Measurements from ENCODE around the gene CRELD2. TPM values are rescaled to one million over a fixed set of nuclear protein-coding genes. Genes with fewer than 3 reads are reported as not detected.

Gene CRELD2
- total and polyA plus RNA-seq, 2 of the 8 experiments (the other 6 are each of a cell fraction or from before 2014, with no cell fraction given) = 24.5 to 36.6 TPM

- H3K4me3 ChIP-seq (ENCODE audit: extremely low read depth in 1 of 4, insufficient read depth in 2 of 4, low read depth in 3 of 4, low read length in 4 of 4) = no peak overlapping the region
- no peak overlapping the region for H3K14ac ChIP-seq (ENCODE audit: insufficient read length)
- no peak overlapping the region for H3K9ac ChIP-seq (replicated peaks in 1 of 4; ENCODE audit: extremely low read depth in 1 of 4, low read depth in 3 of 4, low read length in 3 of 4)
- H3K36me3 ChIP-seq (ENCODE audit: control insufficient read depth in 2 of 4, insufficient read depth in 4 of 4, low read length in 3 of 4) = no peaks in the 10 kb centered on the region
- H2BK12ac ChIP-seq (ENCODE audit: low read depth, low read length) = peak overlapping the region; percentile 68; the same call in 1 of the 2 replicates
- no peaks in the 10 kb centered on the region for H3K23me2 ChIP-seq (ENCODE audit: low read depth, low read length)
- peak overlapping the region; percentile 91 for H4K91ac ChIP-seq (replicated peaks; ENCODE audit: insufficient read length, low read length)
- H2AK5ac ChIP-seq (ENCODE audit: low read depth, low read length) = no peak overlapping the region
- no peaks in the 10 kb centered on the region for H3K9me3 ChIP-seq (ENCODE audit: insufficient read depth in 2 of 2, low read depth in 1 of 2, low read length in 1 of 2)
- no peaks in the 10 kb centered on the region for H3K79me1 ChIP-seq (ENCODE audit: low read depth, low read length)
- peak overlapping the region; percentile 83; the same call in 1 of the 2 replicates for H2BK5ac ChIP-seq (ENCODE audit: low read depth, low read length)
- no peak overlapping the region for H2BK15ac ChIP-seq (ENCODE audit: low read length)
- no peaks in the 10 kb centered on the region for H3K27me3 ChIP-seq (replicated peaks in 1 of 4; ENCODE audit: control insufficient read depth in 3 of 4, extremely low read depth in 1 of 4, insufficient read depth in 3 of 4, low read length in 3 of 4)
- FAIRE-seq (no peak), DNase-seq (ENCODE audit: low read depth in 1 of 2, low spot score in 2 of 2) (no peak)
- no peak overlapping the region for H2AFZ ChIP-seq (ENCODE audit: low read length)
- peaks cover 0 to 2% of the 10 kb centered on the region in 2 experiments for H4K20me1 ChIP-seq (replicated peaks in 1 of 2; ENCODE audit: control insufficient read depth in 1 of 2, insufficient read depth in 2 of 2, low read length in 2 of 2)
- no peak overlapping the region for H3K18ac ChIP-seq (ENCODE audit: extremely low read depth, low read length)
- H2BK20ac ChIP-seq (ENCODE audit: low read length) = no peak overlapping the region; the same call in 1 of the 2 replicates
- 96% methylated on average over 4 of the region's 4 CpGs; no CpG with 5 or more reads in 1 of the 2 experiments for WGBS, 2 experiments (ENCODE audit: extremely low coverage in 1 of 2, insufficient coverage in 1 of 2, insufficient read length in 1 of 2, insufficient replicate concordance in 2 of 2, low coverage in 1 of 2, low lambda C conversion rate in 2 of 2, missing lambda C conversion rate in 1 of 2)
- H3K23ac ChIP-seq (ENCODE audit: insufficient read length) = no peak overlapping the region
- no peak overlapping the region for H3K56ac ChIP-seq (replicated peaks; ENCODE audit: insufficient read length, low read depth, low read length)
- ChIA-PET POLR2A (ENCODE audit: partially characterized antibody) (interaction anchor here (0.7 to 1.9 kb wide), 7 partner anchors 8 to 287 kb away, joined by 3 to 10 read pairs (median 4); partner anchors contain the start of gene PIM3), CTCF (ENCODE audit: partially characterized antibody) (interaction anchor here (0.5 to 2.4 kb wide), 7 partner anchors 16 to 543 kb away, joined by 3 to 11 read pairs (median 4); no protein-coding TSS in a partner anchor)
- H2BK120ac ChIP-seq (replicated peaks; ENCODE audit: low read depth, low read length) = no peak overlapping the region
- H3K27ac ChIP-seq (ENCODE audit: low read depth, low read length) = no peak overlapping the region
- H3K4me2 ChIP-seq (ENCODE audit: insufficient read depth in 1 of 2, low read depth in 2 of 2, low read length in 2 of 2) = no peak overlapping the region
- no peak overlapping the region for H4K5ac ChIP-seq (ENCODE audit: insufficient read length, low read depth, low read length)
- H3K4ac ChIP-seq (replicated peaks; ENCODE audit: insufficient read length, low read depth, low read length) = no peak overlapping the region
- H3K79me2 ChIP-seq (ENCODE audit: control insufficient read depth in 1 of 2, insufficient read depth in 2 of 2, low read length in 2 of 2) = no peaks in the 10 kb centered on the region
- peaks cover 0 to 29% (median 15%) of the 10 kb centered on the region in 4 experiments; a peak in 5 of 7 replicates for H3K4me1 ChIP-seq (replicated peaks in 1 of 4; ENCODE audit: control insufficient read depth in 3 of 4, insufficient read depth in 4 of 4, low read length in 3 of 4)
- peak overlapping the region; percentile 68; the same call in 1 of the 2 replicates for H4K8ac ChIP-seq (ENCODE audit: extremely low read depth, insufficient read depth, low read length)
- TF ChIP-seq EGR1 (IDR thresholded peaks at IDR 0.05; ENCODE audit: borderline replicate concordance, low read depth, low read length) (no peak), KDM4A (IDR thresholded peaks at IDR 0.05; ENCODE audit: low read depth, low read length, severe bottlenecking) (no peak)
Observed at GRCh38 chr22:49951678-49951985, 33.2 kb downstream of the CRELD2 start.
